Astrocyte (in vitro differentiated cells and primary cell): Measurements from ENCODE around the gene IQCK. TPM values are rescaled to one million over a fixed set of nuclear protein-coding genes. Genes with fewer than 3 reads are reported as not detected.

Experiments
- DNase-seq: peaks from one replicate; pipeline ENCODE4 v3.0.0-alpha.2; 2010; ENCODE audit warnings: low read depth
- FAIRE-seq: peaks from 2 replicates; lab custom pipeline; 2011; peaks lifted over from hg19 to GRCh38; lab: Jason Lieb, UNC
- H2AFZ ChIP-seq: 2 replicates; pipeline ENCODE4 v1.6.0; 2012; ENCODE audit warnings: low read depth, low read length, inconsistent platforms
- H3K27ac ChIP-seq: 2 replicates; pipeline ENCODE4 v1.5.1; 2011; ENCODE audit warnings: low read depth, low read length, inconsistent platforms
- H3K27me3 ChIP-seq: 2 replicates; pipeline ENCODE4 v1.6.0; 2011; ENCODE audit warnings: low read length, inconsistent platforms; ENCODE audit not compliant: insufficient read depth
- H3K36me3 ChIP-seq: 2 replicates; pipeline ENCODE4 v1.5.1; 2011; ENCODE audit warnings: low read length, inconsistent platforms; ENCODE audit not compliant: insufficient read depth
- H3K4me1 ChIP-seq: 2 replicates; pipeline ENCODE4 v1.5.1; 2011; ENCODE audit warnings: low read length, inconsistent platforms; ENCODE audit not compliant: insufficient read depth
- H3K4me2 ChIP-seq: 2 replicates; pipeline ENCODE4 v1.6.0; 2012; ENCODE audit warnings: low read length, inconsistent platforms
- H3K4me3 ChIP-seq: 2 replicates; pipeline ENCODE4 v1.5.1; 2011; ENCODE audit warnings: low read depth, mild to moderate bottlenecking, low read length, inconsistent platforms; ENCODE audit not compliant: insufficient read depth
- H3K79me2 ChIP-seq: 2 replicates; pipeline ENCODE4 v1.6.0; 2012; ENCODE audit warnings: mild to moderate bottlenecking, low read length, inconsistent platforms; ENCODE audit not compliant: insufficient read depth
- H3K9ac ChIP-seq: 2 replicates; pipeline ENCODE4 v1.6.0; 2012; ENCODE audit warnings: mild to moderate bottlenecking, low read length, inconsistent platforms
- H3K9me3 ChIP-seq: 2 replicates; pipeline ENCODE4 v1.5.1; 2012; ENCODE audit warnings: low read depth, mild to moderate bottlenecking, low read length, inconsistent platforms; ENCODE audit not compliant: insufficient read depth
- H4K20me1 ChIP-seq: 2 replicates; pipeline ENCODE4 v1.6.0; 2012; ENCODE audit warnings: low read length, inconsistent platforms; ENCODE audit not compliant: insufficient read depth
- H3K27ac Mint-ChIP-seq: one replicate; pipeline ENCODE4 v1.8.0; 2021; ENCODE audit warnings: mild to moderate bottlenecking, mixed read lengths; ENCODE audit not compliant: unreplicated experiment
- H3K27me3 Mint-ChIP-seq: one replicate; pipeline ENCODE4 v1.8.0; 2021; ENCODE audit warnings: low read depth, mixed read lengths; ENCODE audit not compliant: unreplicated experiment
- H3K36me3 Mint-ChIP-seq: one replicate; pipeline ENCODE4 v1.8.0; 2021; ENCODE audit warnings: low read depth, mixed read lengths; ENCODE audit not compliant: unreplicated experiment
- H3K4me1 Mint-ChIP-seq: one replicate; pipeline ENCODE4 v1.8.0; 2021; ENCODE audit warnings: low read depth, mixed read lengths; ENCODE audit not compliant: unreplicated experiment
- H3K4me3 Mint-ChIP-seq: one replicate; pipeline ENCODE4 v1.8.0; 2021; ENCODE audit warnings: mild to moderate bottlenecking, moderate library complexity, mixed read lengths; ENCODE audit not compliant: unreplicated experiment
- H3K9me3 Mint-ChIP-seq: one replicate; pipeline ENCODE4 v1.8.0; 2021; ENCODE audit warnings: mild to moderate bottlenecking, mixed read lengths; ENCODE audit not compliant: unreplicated experiment
- CTCF ChIP-seq: IDR thresholded peaks from 2 replicates; pipeline ENCODE4 v1.5.1; 2011; ENCODE audit warnings: low read depth, mild to moderate bottlenecking, inconsistent platforms, low read length, moderate library complexity; ENCODE audit not compliant: insufficient read depth
- EZH2 ChIP-seq: IDR thresholded peaks from 2 replicates; pipeline ENCODE4 v1.6.1; 2012; ENCODE audit warnings: mild to moderate bottlenecking, low read length, inconsistent platforms; ENCODE audit not compliant: insufficient read depth
- total RNA-seq: library from RNA; stranded (reverse); gene quantifications from 2 replicates; pipeline ENCODE4 v1.2.1, GENCODE V29; 2021

The IQCK gene
- total RNA-seq, 1 donor from 2014 or later: 5.9 TPM

- Histone ChIP-seq H3K4me1 (peaks cover 19% of the 10 kb centered on the region), H3K4me3 (no peak overlapping the region), H3K27me3 (no peaks in the 10 kb centered on the region), H3K9me3 (no peaks in the 10 kb centered on the region), H3K9ac (no peak overlapping the region), H3K36me3 (no peaks in the 10 kb centered on the region), H4K20me1 (no peaks in the 10 kb centered on the region), H2AFZ (no peak overlapping the region), H3K4me2 (no peak overlapping the region), H3K79me2 (no peaks in the 10 kb centered on the region), H3K27ac (no peak overlapping the region)
- H3K4me3 Mint-ChIP-seq: no peak overlapping the region
- no peak overlapping the region for H3K27ac Mint-ChIP-seq
- no peaks in the 10 kb centered on the region for H3K27me3 Mint-ChIP-seq
- peaks cover 11% of the 10 kb centered on the region for H3K4me1 Mint-ChIP-seq
- no peak for DNase-seq
- H3K9me3 Mint-ChIP-seq: no peaks in the 10 kb centered on the region
- TF ChIP-seq CTCF (no peak), EZH2 (no peak)
- FAIRE-seq: no peak
- H3K36me3 Mint-ChIP-seq: no peaks in the 10 kb centered on the region
Measured at GRCh38 chr16:19751478-19752385, 33.7 kb downstream of the IQCK start.

- Histone ChIP-seq H3K27ac (peak overlapping the region; percentile 67), H3K4me2 (peak overlapping the region; percentile 66), H3K79me2 (no peaks in the 10 kb centered on the region), H3K4me1 (peaks cover 25% of the 10 kb centered on the region), H3K4me3 (no peak overlapping the region), H3K27me3 (no peaks in the 10 kb centered on the region), H4K20me1 (no peaks in the 10 kb centered on the region), H3K9ac (peak overlapping the region; percentile 23), H2AFZ (peak overlapping the region; percentile 23), H3K36me3 (no peaks in the 10 kb centered on the region), H3K9me3 (no peaks in the 10 kb centered on the region)
- no peaks in the 10 kb centered on the region for H3K36me3 Mint-ChIP-seq
- H3K27me3 Mint-ChIP-seq: no peaks in the 10 kb centered on the region
- H3K27ac Mint-ChIP-seq: no peak overlapping the region
- H3K4me1 Mint-ChIP-seq: peaks cover 12% of the 10 kb centered on the region
- FAIRE-seq: no peak
- no peak overlapping the region for H3K4me3 Mint-ChIP-seq
- TF ChIP-seq EZH2 (no peak), CTCF (no peak)
- no peaks in the 10 kb centered on the region for H3K9me3 Mint-ChIP-seq
- peak; percentile 92 for DNase-seq
Measured at GRCh38 chr16:19753815-19754643, 36.0 kb downstream of the IQCK start.
